HG03520 (cell line): ENCODE results near the gene DLGAP1.
"Not testable (repeated sequence)": the region's sequence is repeated elsewhere in the genome, so short reads cannot be mapped to it uniquely, and the experiment has no call there.

Experiments used
- ATAC-seq: cut with Tn5 transposase; IDR thresholded peaks from one replicate; pipeline ENCODE4 v1.9.1; 2021; ENCODE audit warnings: mild to moderate bottlenecking, moderate library complexity; ENCODE audit not compliant: unreplicated experiment

The DLGAP1 gene

DNA sequence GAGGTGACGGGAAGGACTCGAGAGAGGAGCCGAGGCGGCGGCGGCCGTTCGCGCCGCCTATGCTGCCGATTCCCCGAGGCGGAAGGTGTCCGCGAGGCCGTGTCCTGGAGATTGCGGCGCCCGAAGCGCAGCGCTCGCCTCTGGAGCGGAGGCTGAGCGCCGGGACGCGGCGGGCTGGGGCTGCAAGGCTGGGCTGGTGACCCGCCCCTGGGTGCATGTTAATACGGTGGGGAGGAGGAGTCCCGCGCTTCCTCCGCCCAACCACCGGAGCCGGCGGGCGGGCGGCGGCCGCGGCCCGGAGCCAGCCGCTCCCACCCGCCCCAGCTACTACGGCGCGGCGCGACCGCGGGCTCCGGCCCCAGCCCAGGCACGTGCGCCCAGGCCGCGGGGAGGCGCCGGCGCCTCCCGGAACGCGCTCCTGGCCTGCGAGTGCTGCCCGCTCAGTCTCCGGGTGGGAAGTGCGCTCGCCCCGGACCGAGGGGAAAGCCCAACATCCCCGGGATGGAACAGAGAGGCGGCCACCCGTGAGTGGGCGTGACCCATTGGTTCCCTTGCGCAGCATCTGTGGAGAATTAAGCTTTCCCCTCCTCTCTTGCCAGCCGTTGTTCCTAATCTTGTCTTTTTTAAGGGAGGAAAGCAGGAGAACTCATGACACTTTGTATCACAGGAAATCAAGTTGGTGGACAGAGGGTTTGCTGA, at the start of gene DLGAP1:
TSS of gene DLGAP1 (minus strand) at position 195 of the 699 bp plus-strand sequence.
- ATAC-seq: no peak

DNA sequence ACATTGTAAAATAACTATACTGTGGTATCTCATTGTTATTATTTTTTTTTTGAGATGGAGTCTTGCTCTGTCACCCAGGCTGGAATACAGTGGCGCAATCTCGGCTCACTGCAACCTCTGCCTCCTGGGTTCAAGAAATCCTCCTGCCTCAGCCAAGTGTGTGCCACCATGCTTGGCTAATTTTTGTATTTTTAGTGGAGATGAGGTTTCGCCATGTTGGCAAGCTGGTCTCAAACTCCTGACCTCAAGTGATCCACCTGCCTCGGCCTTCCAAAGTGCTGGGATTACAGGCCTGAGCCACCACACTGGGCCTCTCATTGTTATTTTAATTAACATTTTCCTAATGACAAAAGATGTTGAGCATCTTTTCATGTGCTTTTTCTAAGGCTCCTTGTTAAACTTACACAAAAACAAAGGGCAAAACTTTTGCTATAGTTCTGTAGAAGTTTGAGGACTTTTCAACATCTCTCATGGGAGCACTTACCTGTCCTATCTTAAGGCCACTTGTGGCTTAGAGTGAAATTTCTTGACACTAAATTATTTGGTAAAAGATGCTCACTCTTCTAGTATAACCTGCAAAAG, 39.7 kb upstream of the DLGAP1 start:
- ATAC-seq: not testable (repeated sequence)

- ATAC-seq: no peak
These were observed 13.4 kb upstream of the DLGAP1 start for GRCh38 chr18:4468511-4468910.

GRCh38 chr18:4454537-4455112, 482 bp downstream of the DLGAP1 start:
- ATAC-seq: no peak

DNA sequence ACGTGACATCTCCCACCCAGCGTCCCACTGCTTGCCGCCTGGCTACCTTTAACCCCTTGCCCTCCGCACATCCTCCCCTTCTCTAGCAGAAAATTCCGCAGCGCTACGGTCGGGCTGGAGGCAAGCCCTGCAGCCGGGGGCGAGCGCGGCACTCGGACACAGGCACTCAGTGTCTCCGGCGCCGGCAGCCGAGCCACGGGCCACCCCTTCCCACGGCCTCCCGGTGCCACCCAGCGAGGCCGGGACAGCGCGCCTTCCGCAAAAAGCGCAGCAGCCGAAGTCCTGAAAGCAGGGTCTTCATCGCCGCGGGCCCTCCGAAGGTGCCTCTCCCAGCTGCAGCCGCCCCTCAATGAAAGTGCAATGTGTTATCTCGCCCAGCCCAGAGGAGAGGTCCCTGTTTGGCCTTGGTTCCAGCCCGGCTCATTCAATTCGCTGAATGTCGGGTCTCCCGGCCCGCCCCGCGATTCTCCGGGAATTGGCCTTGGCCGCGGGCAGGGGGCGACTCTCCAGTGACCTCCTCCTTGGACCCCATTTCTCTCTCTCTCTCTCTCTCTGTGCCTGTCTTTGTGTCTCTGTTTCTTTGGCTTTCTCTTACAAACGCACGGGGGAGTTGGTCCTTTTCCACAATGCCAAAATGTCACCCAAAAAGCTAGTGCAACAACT, 1.1 kb downstream of the DLGAP1 start:
- ATAC-seq: no peak

GRCh38 chr18:4453567-4453873, 1.6 kb downstream of the DLGAP1 start:
- ATAC-seq: no peak

DNA sequence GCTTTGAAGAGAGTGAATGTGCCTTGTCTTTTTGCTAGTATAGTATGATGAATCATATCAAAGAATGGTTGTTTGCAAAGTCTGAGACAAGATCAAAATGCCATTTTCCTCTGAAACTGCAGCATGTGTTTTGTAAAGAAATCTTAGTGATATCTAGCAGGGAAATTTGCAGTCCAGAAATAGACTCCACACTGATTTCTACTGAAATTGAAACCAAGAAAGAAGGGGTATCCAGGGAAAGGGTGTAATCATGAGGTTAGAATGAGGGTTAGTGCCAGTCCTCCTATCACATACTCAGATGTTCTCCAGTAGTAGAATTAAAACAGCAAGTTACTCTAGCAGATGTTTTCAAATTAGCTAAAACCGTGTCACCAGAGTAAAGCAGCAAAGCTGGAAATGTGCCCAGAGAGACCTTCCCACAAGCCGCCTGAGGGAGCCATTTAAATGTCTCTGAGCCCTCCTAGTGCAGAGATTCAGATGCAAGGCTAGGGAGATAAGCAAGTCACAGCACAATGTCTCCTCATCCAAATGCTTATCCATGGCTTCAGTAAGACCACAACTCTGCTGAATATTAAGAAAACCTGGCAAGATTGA, 4.9 kb downstream of the DLGAP1 start:
- no peak for ATAC-seq

GRCh38 chr18:4445902-4446301, 9.2 kb downstream of the DLGAP1 start:
- no peak for ATAC-seq

- ATAC-seq: no peak
These were observed 10.8 kb downstream of the DLGAP1 start for GRCh38 chr18:4444306-4444705.

GRCh38 chr18:4441098-4441497, 14.0 kb downstream of the DLGAP1 start:
- ATAC-seq: no peak

DNA sequence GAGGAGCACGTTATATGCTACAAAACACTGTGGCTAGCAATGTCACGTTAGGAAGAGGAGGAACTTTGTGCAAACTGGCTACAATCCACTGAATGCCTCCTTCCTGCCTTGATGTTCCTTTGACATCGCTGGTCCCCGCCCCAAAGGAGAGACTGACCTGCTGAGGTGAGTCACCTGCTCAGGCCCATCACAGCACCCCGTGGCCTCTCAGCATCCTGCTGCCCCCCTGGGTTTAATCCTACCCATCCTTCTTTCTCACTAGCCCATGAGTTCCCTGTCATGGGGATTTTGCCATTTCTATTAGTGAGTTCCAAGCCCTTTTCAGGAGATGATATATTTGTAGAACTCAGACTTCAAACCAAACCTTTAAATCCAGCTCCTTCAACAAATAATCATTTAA, 16.2 kb downstream of the DLGAP1 start:
- ATAC-seq: no peak

DNA sequence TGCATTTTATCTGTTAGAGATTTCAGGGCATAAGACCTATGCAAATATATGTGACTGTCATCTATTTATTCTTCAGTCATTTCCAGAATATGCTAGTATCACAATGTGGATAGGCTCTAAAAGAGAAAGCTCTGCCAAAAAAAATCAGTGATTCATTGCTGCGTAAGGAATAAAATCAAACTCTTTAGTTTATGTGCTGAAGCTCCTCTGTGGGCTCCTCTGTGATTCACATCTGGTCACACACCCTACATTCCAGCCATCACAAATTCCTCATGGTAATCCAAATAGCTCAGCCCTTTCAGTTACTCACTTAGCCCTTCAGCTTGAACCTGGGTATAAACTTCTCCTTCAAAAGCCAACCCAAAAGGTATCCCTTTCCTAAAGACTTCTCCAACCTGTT, 21.4 kb downstream of the DLGAP1 start:
- ATAC-seq: no peak

- no peak for ATAC-seq
These were observed 24.3 kb downstream of the DLGAP1 start for GRCh38 chr18:4430836-4431235.

- no peak for ATAC-seq
These were observed 37.4 kb downstream of the DLGAP1 start for GRCh38 chr18:4417714-4418113.

DNA sequence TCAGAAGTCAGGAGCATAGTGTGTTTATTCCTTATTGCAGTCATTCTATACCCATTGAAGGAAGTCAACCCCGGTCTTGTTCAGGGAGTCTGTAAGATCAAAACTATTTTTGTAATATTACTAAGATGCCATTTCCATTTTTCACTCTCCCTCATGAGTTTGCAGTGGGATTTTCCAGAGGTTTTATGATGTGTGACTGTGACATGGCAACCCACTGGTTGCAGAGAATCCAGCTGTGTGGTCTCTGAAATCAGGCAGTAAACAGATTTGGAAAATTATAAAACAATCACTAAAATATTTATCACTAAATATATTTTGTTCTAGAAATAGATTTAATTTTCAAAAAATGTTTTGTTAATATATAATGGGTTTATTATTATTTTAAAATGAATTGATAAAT, 38.1 kb downstream of the DLGAP1 start:
- no peak for ATAC-seq

- no peak for ATAC-seq
These were observed 42.8 kb downstream of the DLGAP1 start for GRCh38 chr18:4412286-4412685.

DNA sequence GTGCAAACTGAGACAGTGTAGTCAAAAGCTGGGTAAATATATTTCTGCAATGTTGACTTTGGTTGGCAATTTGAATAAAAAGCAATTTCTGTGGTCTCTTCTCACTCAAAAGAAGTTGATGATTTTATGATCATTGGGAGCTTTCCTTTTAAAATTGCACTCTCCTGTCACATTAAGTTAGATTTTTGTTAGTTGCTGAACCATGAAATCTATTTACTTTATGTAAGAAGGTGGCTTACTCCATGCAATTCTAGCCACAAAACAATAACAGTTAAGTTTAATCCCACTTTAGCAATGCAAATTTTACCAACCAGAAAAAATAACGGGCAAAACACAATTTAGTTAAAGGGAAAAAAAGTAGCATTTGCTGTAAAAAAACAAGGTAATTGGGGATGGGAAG, 48.3 kb downstream of the DLGAP1 start:
- no peak for ATAC-seq

DNA sequence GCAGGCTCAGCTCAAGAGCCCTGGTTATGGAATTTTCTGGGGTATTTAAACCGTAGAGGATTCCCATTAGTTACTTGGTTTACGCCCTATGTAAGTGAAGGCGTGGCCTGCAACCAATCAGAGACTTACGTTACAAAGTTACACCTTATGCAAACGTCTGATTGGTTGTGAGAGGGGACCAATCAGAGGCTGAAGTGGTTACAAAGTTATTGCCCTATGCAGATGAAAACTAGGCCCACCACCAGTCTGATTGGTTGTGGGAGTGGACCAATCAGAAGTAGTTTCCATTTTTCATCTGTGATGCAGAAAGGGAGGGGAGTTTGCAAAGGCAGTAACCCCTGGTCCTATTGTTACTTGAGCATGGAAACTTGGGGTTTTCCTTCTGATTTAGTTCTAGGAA, 49.1 kb downstream of the DLGAP1 start:
- no peak for ATAC-seq

DNA sequence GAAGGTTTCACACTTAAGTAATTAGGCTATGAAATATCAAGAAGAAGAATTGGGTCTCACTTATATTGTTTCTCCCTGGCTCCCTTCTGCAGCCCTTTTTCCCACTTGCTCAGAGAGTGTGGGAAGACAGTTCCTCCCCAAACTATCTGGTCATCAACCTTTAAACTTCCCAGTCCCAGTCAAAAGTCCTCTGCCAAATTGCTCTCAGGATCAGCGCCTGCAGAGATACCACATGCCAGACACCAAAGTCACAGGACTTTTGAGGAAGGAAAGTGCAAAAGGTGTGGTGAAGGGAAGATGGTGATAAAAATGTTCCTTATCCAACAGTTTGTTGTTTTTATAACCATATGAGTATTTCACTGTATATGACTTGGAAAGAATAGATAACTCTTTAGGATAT, 51.3 kb downstream of the DLGAP1 start:
- no peak for ATAC-seq

DNA sequence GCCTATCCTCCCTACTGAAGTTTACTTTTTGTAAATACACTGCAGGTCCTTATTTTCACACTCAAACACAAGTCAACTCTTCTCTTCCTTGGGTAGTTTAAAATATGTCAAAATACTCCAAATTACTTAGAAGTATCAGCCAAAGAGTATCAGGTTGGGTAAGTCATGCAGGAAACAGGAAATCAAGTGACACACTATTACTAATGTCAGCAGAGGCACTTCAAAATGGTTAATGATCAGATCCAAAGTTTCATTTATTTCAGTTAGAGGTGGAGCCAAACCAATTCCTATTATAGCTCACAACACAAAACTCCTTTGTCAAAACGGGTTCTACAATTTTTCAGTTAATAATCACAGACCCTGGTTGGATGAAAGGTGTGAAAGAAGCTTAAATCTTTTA, 54.2 kb downstream of the DLGAP1 start:
- ATAC-seq: no peak

- no peak for ATAC-seq
These were observed 55.2 kb downstream of the DLGAP1 start for GRCh38 chr18:4399929-4400328.

GRCh38 chr18:4394700-4395099, 60.4 kb downstream of the DLGAP1 start:
- no peak for ATAC-seq
